Right ventricle myocardium inferior (tissue), 1 donor: ENCODE measurements around the gene XPA. TPM values are rescaled to one million over a fixed set of nuclear protein-coding genes. Genes with fewer than 3 reads are reported as not detected.

Experiments used
- ATAC-seq: fragments of 200-7000 bp; cut with Tn5 transposase; one replicate; pipeline ENCODE4 v1.9.1; 2020; ENCODE audit warnings: mild to moderate bottlenecking, moderate library complexity
- DNase-seq: peaks from one replicate; pipeline ENCODE4 v3.0.0; 2021; ENCODE audit errors: missing footprints
- intact Hi-C: fragments of 100-400 bp; cut with DNase I; formaldehyde crosslinking; loops from one replicate; pipeline ENCODE4 v1.11.0; 2022
- total RNA-seq: library from RNA; stranded (reverse); fragmentation: NEBNext Ultra II Directional; extraction: Animal tissue kit (Norgen Biotek cat#: 25700); gene quantifications from one replicate; pipeline ENCODE4 v1.2.1, GENCODE V29; 2021
- donor health status: DM: no; HTN: yes; CAD: no; lungs with severe emphysema.

Gene XPA
- total RNA-seq, 1 donor from 2014 or later, result 6.4 TPM

DNA sequence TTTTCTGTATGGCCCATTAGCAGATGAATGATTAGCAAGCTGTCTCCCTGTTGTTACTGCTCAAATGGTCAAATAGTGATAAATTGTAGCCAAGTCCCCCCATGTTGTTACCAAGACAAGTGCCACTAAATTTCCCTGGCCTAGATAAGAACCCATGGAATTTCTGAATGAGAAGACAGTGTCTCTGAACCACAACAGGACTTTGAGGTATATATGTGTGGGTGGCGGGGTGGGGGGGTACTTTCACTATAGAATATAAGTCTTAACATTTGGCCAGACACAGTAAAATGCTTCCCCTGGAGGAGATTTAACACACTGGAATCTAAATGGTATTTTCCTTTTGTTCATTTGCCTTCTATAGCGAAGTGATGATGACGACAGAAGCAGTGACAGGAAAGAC, 28.7 kb downstream of the XPA start:
- no peak for DNase-seq
- ATAC-seq, result no peak
- intact Hi-C loops, result no loop called here

- intact Hi-C loops, result no loop called here
- DNase-seq, result no peak
- no peak for ATAC-seq
These were observed 30.0 kb downstream of the XPA start for GRCh38 chr9:97666907-97667686.

DNA sequence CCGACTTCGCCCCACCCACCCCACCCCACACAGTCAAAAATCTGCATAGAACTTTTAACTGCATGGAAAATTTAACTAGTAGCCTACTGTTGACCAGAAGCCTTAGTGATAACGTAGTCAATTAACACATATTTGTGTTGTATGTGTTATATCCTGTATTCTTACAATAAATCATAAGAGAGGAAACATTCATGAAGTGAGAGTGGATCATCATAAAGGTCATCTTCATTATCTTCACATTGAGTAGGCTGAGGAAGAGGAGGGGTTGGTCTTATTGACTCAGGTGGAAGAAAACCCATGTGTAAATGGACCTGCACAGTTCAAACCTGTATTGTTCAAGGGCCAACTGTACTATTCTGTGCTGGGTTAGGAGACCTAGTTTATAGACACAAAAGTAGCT, 31.4 kb downstream of the XPA start:
- DNase-seq, result no peak
- intact Hi-C loops, result no loop called here
- ATAC-seq, result no peak

GRCh38 chr9:97660847-97661246, 36.3 kb downstream of the XPA start:
- ATAC-seq, result no peak

GRCh38 chr9:97660340-97660739, 36.8 kb downstream of the XPA start:
- DNase-seq (no peak), ATAC-seq (peak; percentile 28)
- intact Hi-C loops, result no loop called here

More at GRCh38 chr9:97660847-97661246, 36.3 kb downstream of the XPA start:
- DNase-seq, result no peak
- intact Hi-C loops, result no loop called here

DNA sequence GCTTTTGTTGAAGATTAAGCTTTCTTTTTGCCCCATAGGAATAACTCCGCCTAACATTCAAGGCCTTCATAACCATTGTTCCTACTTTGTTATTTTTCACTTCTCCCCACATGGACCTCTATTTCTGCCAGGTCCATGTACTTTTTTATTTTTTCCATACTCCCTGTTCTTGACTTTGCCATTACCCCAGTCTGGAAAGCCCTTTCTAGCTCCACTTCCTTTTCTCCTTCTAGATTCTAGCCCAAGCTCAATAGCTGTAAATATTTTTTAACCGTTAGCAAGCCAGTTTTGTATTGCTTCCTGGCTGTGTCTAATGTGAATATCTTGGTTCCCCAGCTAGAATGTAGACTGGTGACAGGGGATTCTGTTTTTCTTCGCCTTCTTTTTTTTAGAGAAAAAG, 37.4 kb downstream of the XPA start:
- ATAC-seq (no peak), DNase-seq (no peak)
- intact Hi-C loops, result no loop called here

GRCh38 chr9:97658707-97659106, 38.4 kb downstream of the XPA start:
- no peak for DNase-seq
- ATAC-seq, result no peak
- intact Hi-C loops, result no loop called here

- intact Hi-C loops, result no loop called here
- no peak for DNase-seq
- ATAC-seq, result no peak
These were observed 45.5 kb downstream of the XPA start for GRCh38 chr9:97651646-97652045.

- no peak for DNase-seq
- no peak for ATAC-seq
- intact Hi-C loops, result no loop called here
These were observed 49.1 kb downstream of the XPA start for GRCh38 chr9:97647996-97648395.

DNA sequence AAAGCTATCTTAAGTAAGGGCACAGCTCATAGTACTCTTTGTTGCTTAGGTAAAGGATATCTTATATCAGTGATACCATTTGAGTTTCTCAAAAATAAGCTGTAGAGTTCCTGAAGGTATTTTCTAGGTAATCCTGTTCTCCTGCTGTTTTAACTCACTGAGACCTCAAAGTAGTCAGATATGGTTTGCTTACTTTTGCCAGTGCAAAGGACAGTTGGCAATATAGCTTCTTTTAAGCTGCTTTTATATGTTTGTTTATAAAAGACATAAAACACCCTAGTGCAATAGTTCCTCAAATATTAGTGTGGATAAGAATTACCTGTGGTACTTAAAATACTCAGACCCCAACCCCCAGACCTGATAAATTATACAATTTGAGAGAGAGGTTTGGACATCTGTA, 51.4 kb downstream of the XPA start:
- intact Hi-C loops, result no loop called here
- DNase-seq (no peak), ATAC-seq (no peak)

DNA sequence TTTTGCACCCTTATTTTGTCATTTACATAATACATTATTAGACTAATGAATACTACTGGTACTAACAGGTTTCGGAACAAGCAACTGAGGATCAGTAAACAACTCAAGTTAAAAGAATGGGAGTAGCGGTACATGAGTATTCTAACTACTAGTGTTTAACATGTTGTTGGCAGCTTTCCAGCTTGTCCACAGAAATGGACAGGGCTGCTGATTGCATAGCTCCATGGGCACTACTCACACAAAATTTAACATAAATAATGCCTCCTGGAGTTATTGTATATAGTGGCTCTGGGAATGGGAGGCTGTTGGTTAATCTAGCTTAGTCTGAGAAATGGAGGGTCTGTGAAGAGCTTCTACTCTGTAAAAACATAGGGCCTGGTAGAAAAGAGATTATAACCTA, 56.8 kb downstream of the XPA start:
- DNase-seq (no peak), ATAC-seq (no peak)
- intact Hi-C loops, result no loop called here

- intact Hi-C loops, result loop anchor here (10.0 kb wide), 1 partner anchor 346 kb away; the partner anchor contains the start of gene ANP32B
- ATAC-seq, result no peak
These were observed 58.5 kb downstream of the XPA start for GRCh38 chr9:97638666-97639065.

GRCh38 chr9:97636903-97637302, 60.2 kb downstream of the XPA start:
- intact Hi-C loops, result loop anchor here (10.0 kb wide), 1 partner anchor 348 kb away; the partner anchor contains the start of gene ANP32B
- ATAC-seq (no peak), DNase-seq (no peak)

More at GRCh38 chr9:97638666-97639065, 58.5 kb downstream of the XPA start:
- no peak for DNase-seq

GRCh38 chr9:97635026-97635425, 62.1 kb downstream of the XPA start:
- ATAC-seq (no peak), DNase-seq (no peak)
- intact Hi-C loops, result loop anchor here (10.0 kb wide), 1 partner anchor 350 kb away; the partner anchor contains the start of gene ANP32B

- DNase-seq (no peak), ATAC-seq (no peak)
- intact Hi-C loops, result loop anchor here (2.0 to 10.0 kb wide), 4 partner anchors 35 to 777 kb away; partner anchors contain the start of genes ANP32B and TRMO
These were observed 63.2 kb downstream of the XPA start for GRCh38 chr9:97633859-97634490.

DNA sequence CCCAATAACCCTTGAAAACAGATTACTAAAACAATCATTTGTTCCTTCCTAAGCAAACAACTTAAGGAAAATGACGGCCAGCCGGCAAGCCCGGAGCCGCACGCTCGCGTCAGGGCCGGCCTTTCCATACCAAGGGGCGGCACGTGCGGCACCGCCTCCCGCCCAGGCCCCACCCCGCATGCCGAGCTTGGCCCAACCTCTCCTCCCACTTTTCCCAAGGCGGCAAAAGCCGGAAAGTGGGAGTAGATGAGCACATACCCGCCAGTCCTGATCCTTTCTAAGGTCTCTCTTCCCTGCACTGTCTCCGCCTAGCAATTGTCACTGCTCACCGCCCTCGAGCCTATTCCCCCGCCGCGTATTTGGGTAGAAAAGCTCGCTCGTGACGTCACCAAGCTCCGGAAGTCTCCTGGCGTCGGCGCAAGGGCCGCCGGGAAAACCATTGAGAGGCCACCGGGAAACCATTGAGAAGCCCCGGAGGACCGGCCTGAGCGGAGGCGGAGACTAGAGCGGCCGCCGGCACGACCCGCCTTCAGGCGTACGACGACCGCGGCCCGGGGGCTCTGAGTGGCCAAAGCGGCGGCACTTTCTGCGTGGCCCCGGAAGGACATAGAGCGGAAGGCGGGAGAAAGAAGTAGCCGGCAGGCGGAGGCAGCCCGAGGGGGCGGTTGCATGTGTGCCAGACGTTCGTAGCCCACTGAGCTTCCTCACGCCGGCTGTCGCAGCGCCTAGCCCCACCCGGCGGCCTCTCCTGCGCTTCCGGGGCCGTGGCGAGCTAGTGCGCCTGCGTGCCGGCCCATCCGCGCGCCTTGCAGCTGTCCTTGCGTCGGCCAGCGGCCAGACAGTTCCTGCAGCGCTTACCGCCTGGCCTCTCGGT, 63.9 kb downstream of the XPA start, which contains the start of the genes NCBP1 and TSTD2:
Gene NCBP1 (plus strand): TSS at position 837 of the 874 bp plus-strand sequence. CDS start 61 bp downstream, outside the sequence.
Gene TSTD2 (minus strand): TSS at position 384 of the 874 bp plus-strand sequence. CDS start 5,806 bp downstream, outside the sequence.
- DNase-seq, result peak; percentile 99
- intact Hi-C loops, result loop anchor here (2.0 to 10.0 kb wide), 4 partner anchors 34 to 776 kb away; partner anchors contain the start of genes ANP32B and TRMO
- peak; percentile 95 for ATAC-seq

DNA sequence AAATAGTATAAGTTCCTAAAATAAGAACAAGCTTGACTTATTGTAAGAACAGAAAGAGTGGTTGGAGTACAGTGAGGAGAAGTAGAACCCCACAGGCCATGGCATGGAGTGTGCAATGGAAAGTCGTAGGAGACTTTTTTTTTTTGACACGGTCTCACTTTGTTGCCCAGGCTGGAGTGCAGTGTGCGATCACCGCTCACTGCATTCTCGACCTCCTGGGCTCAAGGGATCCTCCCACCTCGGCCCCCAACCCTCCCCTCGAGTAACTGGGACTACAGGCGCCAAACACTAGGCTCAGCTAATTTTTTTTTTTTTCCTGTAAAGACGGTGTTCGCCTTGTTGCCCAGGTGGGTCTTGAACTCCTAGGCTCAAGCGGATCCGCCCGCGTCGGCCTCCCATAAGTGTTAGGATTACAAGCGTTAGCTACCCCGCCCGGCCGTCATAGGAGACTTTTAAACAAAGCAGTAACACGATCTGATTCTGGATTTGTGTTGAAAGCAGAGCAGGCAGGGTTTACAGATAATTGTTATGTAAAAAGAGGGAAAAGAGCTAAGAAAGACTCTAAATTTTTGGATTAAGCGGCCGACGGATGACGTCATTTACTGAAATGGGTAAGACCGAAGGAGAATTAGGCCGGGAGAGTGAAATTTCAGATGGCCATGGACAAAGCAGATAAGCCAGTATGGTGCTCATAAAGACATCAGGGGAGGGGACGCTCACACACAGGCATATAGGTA, 64.7 kb downstream of the XPA start:
- peak; percentile 84 for DNase-seq
- intact Hi-C loops, result loop anchor here (2.0 to 10.0 kb wide), 4 partner anchors 34 to 775 kb away; partner anchors contain the start of genes ANP32B and TRMO
- ATAC-seq, result peak; percentile 19

DNA sequence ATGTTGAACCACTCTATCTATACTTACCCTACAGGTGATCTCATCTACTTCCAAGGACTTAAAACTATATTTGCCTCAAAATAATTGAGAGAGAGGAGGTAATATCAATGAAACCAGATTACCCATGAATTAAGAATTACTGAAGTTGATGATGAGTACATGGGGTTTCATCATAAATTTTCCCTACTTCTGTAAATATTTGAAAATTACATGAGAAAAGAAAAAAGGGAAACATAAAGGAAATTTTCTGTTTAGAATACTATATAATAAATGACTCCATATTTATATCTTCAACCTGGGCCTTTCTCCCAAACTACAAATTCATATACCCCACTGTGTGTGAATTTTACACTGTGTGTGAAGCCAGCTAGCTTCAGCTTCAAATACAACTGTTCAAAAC, 66.5 kb downstream of the XPA start:
- intact Hi-C loops, result loop anchor here (5.0 to 10.0 kb wide), 3 partner anchors 292 to 773 kb away; partner anchors contain the start of genes ANP32B and TRMO
- DNase-seq (no peak), ATAC-seq (no peak)
